ENCODE data around the gene ZC3H14.

ZC3H14 gene, protein sequence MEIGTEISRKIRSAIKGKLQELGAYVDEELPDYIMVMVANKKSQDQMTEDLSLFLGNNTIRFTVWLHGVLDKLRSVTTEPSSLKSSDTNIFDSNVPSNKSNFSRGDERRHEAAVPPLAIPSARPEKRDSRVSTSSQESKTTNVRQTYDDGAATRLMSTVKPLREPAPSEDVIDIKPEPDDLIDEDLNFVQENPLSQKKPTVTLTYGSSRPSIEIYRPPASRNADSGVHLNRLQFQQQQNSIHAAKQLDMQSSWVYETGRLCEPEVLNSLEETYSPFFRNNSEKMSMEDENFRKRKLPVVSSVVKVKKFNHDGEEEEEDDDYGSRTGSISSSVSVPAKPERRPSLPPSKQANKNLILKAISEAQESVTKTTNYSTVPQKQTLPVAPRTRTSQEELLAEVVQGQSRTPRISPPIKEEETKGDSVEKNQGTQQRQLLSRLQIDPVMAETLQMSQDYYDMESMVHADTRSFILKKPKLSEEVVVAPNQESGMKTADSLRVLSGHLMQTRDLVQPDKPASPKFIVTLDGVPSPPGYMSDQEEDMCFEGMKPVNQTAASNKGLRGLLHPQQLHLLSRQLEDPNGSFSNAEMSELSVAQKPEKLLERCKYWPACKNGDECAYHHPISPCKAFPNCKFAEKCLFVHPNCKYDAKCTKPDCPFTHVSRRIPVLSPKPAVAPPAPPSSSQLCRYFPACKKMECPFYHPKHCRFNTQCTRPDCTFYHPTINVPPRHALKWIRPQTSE

DNA sequence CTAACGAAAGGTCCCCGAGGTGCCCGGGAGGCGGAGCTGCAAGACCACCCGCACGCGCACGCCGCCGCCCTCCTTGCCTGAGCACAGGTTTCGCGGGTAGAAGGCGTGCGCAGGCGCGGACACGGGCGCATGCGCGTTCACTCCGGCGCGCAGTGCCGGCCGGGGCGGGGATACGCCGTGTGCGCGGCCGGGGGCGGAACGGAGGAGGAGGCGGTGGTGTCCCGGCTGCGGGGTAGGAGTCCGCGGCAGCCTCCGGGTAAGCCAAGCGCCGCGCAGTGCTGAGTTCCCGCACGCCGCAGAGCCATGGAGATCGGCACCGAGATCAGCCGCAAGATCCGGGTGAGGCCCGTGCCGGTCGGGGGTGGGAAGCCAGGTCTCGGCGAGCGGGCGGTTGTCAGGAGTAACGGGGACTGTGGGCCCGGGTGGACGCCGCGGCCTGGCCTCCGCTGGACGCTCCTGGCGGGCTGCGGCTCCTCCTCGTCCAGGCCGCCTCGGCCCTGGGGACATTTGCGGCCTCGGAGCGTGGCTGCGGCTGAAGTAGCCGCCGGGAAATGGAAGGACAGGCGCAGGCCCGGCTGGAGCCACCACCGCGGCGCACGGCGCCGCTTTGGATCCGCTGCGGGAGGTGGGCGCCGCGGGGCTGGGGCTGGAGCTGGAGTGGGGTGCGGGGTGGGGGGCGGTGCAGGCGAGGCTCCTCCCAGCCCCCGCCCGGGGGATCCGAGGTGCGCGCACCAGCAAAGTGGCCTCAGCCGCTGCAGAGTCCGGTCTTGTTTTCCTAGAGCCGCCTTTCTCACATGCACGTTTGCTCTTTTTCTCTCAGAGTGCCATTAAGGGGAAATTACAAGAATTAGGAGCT, at the start of gene ZC3H14:
Gene ZC3H14 (plus strand): TSS at position 207 of the 856 bp plus-strand sequence. CDS start 97 bp downstream, at position 304.
- Histone ChIP-seq H3K4me1 (ENCODE audit: control insufficient read depth in 1 of 2, insufficient read depth in 1 of 2, low read depth in 1 of 2, low read length in 1 of 2) (peaks cover 12 to 14% of the 10 kb centered on the region in 2 experiments), H3K27me3 (peaks cover 44% of the 10 kb centered on the region), H3K4me3 (ENCODE audit: low read depth in 1 of 2, low read length in 1 of 2) (peak within 1 kb of the TSS; percentile 72 to 77), H3K36me3 (peaks cover 2% of the 10 kb centered on the region), H3K27ac (peak within 1 kb of the TSS; percentile 68), H3K9me3 (peaks cover 3% of the 10 kb centered on the region)
- TF ChIP-seq, protein P1, sequence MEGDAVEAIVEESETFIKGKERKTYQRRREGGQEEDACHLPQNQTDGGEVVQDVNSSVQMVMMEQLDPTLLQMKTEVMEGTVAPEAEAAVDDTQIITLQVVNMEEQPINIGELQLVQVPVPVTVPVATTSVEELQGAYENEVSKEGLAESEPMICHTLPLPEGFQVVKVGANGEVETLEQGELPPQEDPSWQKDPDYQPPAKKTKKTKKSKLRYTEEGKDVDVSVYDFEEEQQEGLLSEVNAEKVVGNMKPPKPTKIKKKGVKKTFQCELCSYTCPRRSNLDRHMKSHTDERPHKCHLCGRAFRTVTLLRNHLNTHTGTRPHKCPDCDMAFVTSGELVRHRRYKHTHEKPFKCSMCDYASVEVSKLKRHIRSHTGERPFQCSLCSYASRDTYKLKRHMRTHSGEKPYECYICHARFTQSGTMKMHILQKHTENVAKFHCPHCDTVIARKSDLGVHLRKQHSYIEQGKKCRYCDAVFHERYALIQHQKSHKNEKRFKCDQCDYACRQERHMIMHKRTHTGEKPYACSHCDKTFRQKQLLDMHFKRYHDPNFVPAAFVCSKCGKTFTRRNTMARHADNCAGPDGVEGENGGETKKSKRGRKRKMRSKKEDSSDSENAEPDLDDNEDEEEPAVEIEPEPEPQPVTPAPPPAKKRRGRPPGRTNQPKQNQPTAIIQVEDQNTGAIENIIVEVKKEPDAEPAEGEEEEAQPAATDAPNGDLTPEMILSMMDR (IDR thresholded peaks at IDR 0.05), result no peak

- TF ChIP-seq, protein P1 (IDR thresholded peaks at IDR 0.05), result no peak
- peaks cover 6% of the 10 kb centered on the region for H3K27me3 ChIP-seq
- H3K27ac ChIP-seq, result no peak overlapping the region
- no peak overlapping the region for H3K4me3 ChIP-seq (ENCODE audit: low read depth in 1 of 2, low read length in 1 of 2)
- H3K9me3 ChIP-seq, result no peaks in the 10 kb centered on the region
- no peaks in the 10 kb centered on the region for H3K36me3 ChIP-seq
- H3K4me1 ChIP-seq (ENCODE audit: control insufficient read depth in 1 of 2, insufficient read depth in 1 of 2, low read depth in 1 of 2, low read length in 1 of 2), result no peaks in the 10 kb centered on the region
These were observed 47.2 kb upstream of the ZC3H14 start for GRCh38 chr14:88515499-88516221.

- no peaks in the 10 kb centered on the region for H3K4me1 ChIP-seq (ENCODE audit: control insufficient read depth in 1 of 2, insufficient read depth in 1 of 2, low read depth in 1 of 2, low read length in 1 of 2)
These were observed 45.9 kb upstream of the ZC3H14 start for GRCh38 chr14:88516861-88517357.

GRCh38 chr14:88518592-88519512, 44.0 kb upstream of the ZC3H14 start:
- no peaks in the 10 kb centered on the region for H3K4me1 ChIP-seq (ENCODE audit: control insufficient read depth in 1 of 2, insufficient read depth in 1 of 2, low read depth in 1 of 2, low read length in 1 of 2)
- no peak overlapping the region for H3K4me3 ChIP-seq (ENCODE audit: low read depth in 1 of 2, low read length in 1 of 2)
- H3K9me3 ChIP-seq, result no peaks in the 10 kb centered on the region
- H3K36me3 ChIP-seq, result no peaks in the 10 kb centered on the region
- TF ChIP-seq, protein P1 (IDR thresholded peaks at IDR 0.05), result no peak
- H3K27me3 ChIP-seq, result no peaks in the 10 kb centered on the region
- H3K27ac ChIP-seq, result no peak overlapping the region

More at GRCh38 chr14:88516861-88517357, 45.9 kb upstream of the ZC3H14 start:
- no peaks in the 10 kb centered on the region for H3K9me3 ChIP-seq
- TF ChIP-seq, protein P1 (IDR thresholded peaks at IDR 0.05), result no peak
- H3K36me3 ChIP-seq, result no peaks in the 10 kb centered on the region
- peaks cover 6% of the 10 kb centered on the region for H3K27me3 ChIP-seq
- no peak overlapping the region for H3K4me3 ChIP-seq (ENCODE audit: low read depth in 1 of 2, low read length in 1 of 2)
- no peak overlapping the region for H3K27ac ChIP-seq

All from neutrophil (primary cell).